Measurements from ENCODE around the gene PCAT6.

The PCAT6 gene

DNA sequence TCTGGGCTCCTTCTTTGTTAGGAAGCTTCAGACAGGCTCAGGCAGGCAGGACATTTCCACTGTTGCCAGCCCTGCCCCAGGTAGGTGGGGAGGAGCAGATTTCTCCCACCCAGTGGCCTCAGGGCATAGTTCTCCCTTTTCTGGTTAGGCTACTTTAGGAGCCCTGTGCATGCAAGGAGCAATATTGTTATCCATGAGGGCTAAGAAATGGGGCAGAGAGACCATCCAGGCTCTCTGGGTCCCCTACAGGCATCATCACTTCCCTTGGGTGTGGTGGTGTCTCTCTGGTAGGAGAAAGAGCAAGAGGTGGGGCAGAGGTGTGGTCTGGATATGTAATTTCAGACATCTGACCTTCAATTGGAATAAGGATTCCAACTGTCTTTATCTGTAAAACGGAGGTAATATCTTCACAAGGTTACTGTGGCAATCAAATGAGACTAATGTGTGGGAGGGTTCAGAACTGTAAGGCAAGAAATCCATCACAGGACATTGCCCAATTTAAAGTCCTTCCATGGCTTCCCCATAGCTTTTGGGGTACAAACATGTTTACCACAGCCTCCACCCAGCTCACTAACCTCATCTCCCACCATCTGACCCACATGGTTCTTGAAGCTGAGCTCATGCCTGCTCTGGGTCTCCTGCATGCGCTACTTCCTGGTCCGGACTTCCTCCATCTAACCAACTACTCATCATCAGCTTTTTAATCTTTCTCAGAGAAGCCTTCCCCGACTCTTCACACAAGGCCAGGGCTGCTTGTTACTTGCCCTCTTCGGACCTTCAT is 26.1 kb downstream of the PCAT6 start:
- Mint-ChIP-seq H3K27me3 (no peaks in the 10 kb centered on the region), H3K27ac (ENCODE audit: low read depth) (no peak overlapping the region), H3K4me1 (peaks cover 27% of the 10 kb centered on the region), H3K36me3 (ENCODE audit: insufficient read depth) (no peaks in the 10 kb centered on the region), H3K9me3 (no peaks in the 10 kb centered on the region), H3K4me3 (peak overlapping the region; percentile 46)
- DNase-seq (ENCODE audit: low spot score in 2 of 2), result no peak
- no peak for ATAC-seq (replicated peaks; ENCODE audit: extremely low read depth, poor library complexity, severe bottlenecking)

DNA sequence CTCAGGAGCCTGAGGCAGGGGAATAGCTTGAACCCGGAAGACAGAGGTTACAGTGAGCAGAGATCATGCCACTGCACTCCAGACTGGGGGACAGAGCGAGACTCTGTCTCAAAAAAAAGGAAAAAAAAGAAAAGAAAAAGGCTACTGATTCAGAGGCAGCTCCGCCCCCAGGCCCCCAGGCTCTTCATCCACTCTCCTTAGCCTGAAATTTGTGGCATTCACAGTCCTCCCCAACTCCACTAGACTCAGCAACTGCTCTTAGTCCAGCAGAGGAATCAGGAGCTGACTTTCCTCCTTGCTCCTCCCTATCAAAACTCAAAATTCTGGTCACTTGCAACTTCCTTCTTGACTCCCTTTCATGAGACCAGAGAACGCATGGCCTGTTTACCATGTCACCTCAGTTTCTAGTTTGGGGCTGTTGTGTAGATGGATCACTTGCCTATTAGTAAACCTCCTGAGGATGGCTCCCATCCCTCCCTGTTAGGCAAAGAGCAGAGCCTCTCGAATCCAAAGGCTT is 27.1 kb downstream of the PCAT6 start:
- Mint-ChIP-seq H3K27ac (ENCODE audit: low read depth) (no peak overlapping the region), H3K36me3 (ENCODE audit: insufficient read depth) (no peaks in the 10 kb centered on the region), H3K27me3 (no peaks in the 10 kb centered on the region), H3K9me3 (no peaks in the 10 kb centered on the region), H3K4me3 (no peak overlapping the region), H3K4me1 (peaks cover 27% of the 10 kb centered on the region)
- DNase-seq (ENCODE audit: low spot score in 2 of 2), result no peak
- ATAC-seq (replicated peaks; ENCODE audit: extremely low read depth, poor library complexity, severe bottlenecking), result no peak

- H3K9me3 Mint-ChIP-seq, result no peaks in the 10 kb centered on the region
- H3K27ac Mint-ChIP-seq (ENCODE audit: low read depth), result no peak overlapping the region
- H3K36me3 Mint-ChIP-seq (ENCODE audit: insufficient read depth), result no peaks in the 10 kb centered on the region
- ATAC-seq (replicated peaks; ENCODE audit: extremely low read depth, poor library complexity, severe bottlenecking) (no peak), DNase-seq (ENCODE audit: low spot score in 2 of 2) (no peak)
- H3K27me3 Mint-ChIP-seq, result no peaks in the 10 kb centered on the region
- no peaks in the 10 kb centered on the region for H3K4me1 Mint-ChIP-seq
- no peak overlapping the region for H3K4me3 Mint-ChIP-seq
These were observed 32.3 kb downstream of the PCAT6 start for GRCh38 chr1:202843081-202843480.

DNA sequence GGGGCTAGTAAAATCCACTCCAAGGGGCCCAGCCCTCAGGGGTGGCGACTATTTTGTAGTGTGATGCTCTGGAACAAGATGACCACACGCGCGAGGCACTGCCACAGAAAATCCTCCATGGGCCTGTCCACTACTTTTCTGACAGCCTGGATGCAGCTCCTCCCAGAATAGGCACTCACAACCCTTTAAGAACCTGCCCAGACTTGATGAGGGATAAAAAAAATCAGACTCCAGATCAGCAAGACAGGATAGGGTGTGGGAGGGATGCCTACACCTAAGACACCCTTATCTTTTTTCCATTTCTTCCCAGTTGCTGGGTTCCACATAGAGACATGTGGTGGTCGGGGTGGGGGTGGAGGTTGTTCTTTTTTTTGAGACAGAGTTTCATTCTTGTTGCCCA is 33.5 kb downstream of the PCAT6 start:
- no peak overlapping the region for H3K27ac Mint-ChIP-seq (ENCODE audit: low read depth)
- H3K27me3 Mint-ChIP-seq, result no peaks in the 10 kb centered on the region
- ATAC-seq (replicated peaks; ENCODE audit: extremely low read depth, poor library complexity, severe bottlenecking) (no peak), DNase-seq (ENCODE audit: low spot score in 2 of 2) (no peak)
- H3K36me3 Mint-ChIP-seq (ENCODE audit: insufficient read depth), result no peaks in the 10 kb centered on the region
- no peak overlapping the region for H3K4me3 Mint-ChIP-seq
- H3K4me1 Mint-ChIP-seq, result no peaks in the 10 kb centered on the region
- H3K9me3 Mint-ChIP-seq, result no peaks in the 10 kb centered on the region

DNA sequence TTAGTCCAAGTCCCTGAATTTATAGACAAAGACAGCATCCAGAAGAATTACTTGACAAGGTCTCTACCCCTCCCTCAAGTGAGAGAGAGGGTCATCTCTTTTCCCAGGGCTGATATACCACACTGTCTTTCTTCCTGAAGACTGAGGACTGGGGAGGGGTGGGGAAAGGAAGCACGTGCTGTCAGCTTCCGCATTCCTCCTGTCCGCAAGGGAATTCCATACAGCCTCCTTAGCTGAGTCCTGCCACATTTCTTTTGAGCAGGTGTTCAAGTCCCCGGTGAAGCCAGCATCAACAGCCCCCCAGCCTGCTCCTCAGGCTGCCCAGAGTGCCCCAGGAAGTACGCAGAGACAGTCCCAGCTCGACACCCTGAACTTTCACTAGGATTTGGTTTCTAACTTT is 34.2 kb downstream of the PCAT6 start:
- Mint-ChIP-seq H3K9me3 (no peaks in the 10 kb centered on the region), H3K4me1 (no peaks in the 10 kb centered on the region), H3K36me3 (ENCODE audit: insufficient read depth) (no peaks in the 10 kb centered on the region), H3K27ac (ENCODE audit: low read depth) (no peak overlapping the region), H3K27me3 (no peaks in the 10 kb centered on the region), H3K4me3 (no peak overlapping the region)
- ATAC-seq (replicated peaks; ENCODE audit: extremely low read depth, poor library complexity, severe bottlenecking) (no peak), DNase-seq (ENCODE audit: low spot score in 2 of 2) (no peak)

GRCh38 chr1:202848191-202848542 is 37.4 kb downstream of the PCAT6 start:
- H3K27ac Mint-ChIP-seq (ENCODE audit: low read depth), result no peak overlapping the region
- no peaks in the 10 kb centered on the region for H3K36me3 Mint-ChIP-seq (ENCODE audit: insufficient read depth)
- no peak for DNase-seq (ENCODE audit: low spot score in 2 of 2)
- H3K4me1 Mint-ChIP-seq, result no peaks in the 10 kb centered on the region
- no peaks in the 10 kb centered on the region for H3K27me3 Mint-ChIP-seq
- no peak overlapping the region for H3K4me3 Mint-ChIP-seq
- ATAC-seq (replicated peaks; ENCODE audit: extremely low read depth, poor library complexity, severe bottlenecking), result no peak
- H3K9me3 Mint-ChIP-seq, result no peaks in the 10 kb centered on the region

DNA sequence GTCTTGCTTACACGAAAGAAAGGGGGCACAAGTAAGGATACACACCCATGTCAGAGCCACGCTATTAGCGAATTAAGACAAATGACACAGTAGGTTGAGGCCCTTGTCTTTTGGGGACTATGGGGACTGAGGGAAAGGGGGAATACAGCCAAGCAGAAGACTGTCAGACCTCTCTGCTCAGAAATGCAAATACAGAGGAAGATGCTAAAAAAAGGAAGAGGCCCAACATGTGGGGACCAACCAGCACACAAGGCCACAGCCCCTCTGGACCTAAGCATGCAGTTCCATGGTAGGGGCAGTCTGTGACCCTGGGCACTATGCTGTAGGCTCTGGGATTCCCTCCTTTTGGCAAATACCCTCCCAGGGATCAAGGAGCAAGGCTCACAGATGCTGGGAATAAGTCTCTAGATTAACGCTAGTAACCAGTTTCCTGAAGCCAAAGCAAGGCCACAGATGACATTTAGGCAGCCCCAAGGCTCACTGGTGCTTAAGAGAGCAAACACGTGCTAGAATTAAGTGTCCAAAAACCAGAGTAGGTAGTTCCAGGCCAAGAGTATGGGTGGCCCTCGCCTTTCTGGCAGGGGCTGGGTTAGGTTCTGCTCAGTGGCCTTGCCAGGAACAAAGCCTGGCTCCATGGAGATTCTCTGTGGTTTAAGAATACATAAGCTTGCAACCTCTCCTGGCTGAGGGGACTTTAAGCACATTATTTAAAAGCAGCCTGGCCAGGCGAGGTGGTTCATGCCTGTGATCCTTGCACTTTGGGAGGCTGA is 40.0 kb downstream of the PCAT6 start:
- no peaks in the 10 kb centered on the region for H3K27me3 Mint-ChIP-seq
- no peak for ATAC-seq (replicated peaks; ENCODE audit: extremely low read depth, poor library complexity, severe bottlenecking)
- H3K27ac Mint-ChIP-seq (ENCODE audit: low read depth), result no peak overlapping the region
- no peaks in the 10 kb centered on the region for H3K36me3 Mint-ChIP-seq (ENCODE audit: insufficient read depth)
- H3K4me3 Mint-ChIP-seq, result no peak overlapping the region
- no peaks in the 10 kb centered on the region for H3K4me1 Mint-ChIP-seq
- no peaks in the 10 kb centered on the region for H3K9me3 Mint-ChIP-seq
- no peak for DNase-seq (ENCODE audit: low spot score in 2 of 2)

GRCh38 chr1:202852163-202852904 is 41.6 kb downstream of the PCAT6 start:
- no peaks in the 10 kb centered on the region for H3K9me3 Mint-ChIP-seq
- no peak overlapping the region for H3K27ac Mint-ChIP-seq (ENCODE audit: low read depth)
- H3K4me1 Mint-ChIP-seq, result no peaks in the 10 kb centered on the region
- no peaks in the 10 kb centered on the region for H3K36me3 Mint-ChIP-seq (ENCODE audit: insufficient read depth)
- H3K4me3 Mint-ChIP-seq, result no peak overlapping the region
- H3K27me3 Mint-ChIP-seq, result no peaks in the 10 kb centered on the region
- ATAC-seq (replicated peaks; ENCODE audit: extremely low read depth, poor library complexity, severe bottlenecking), result no peak
- DNase-seq (ENCODE audit: low spot score in 2 of 2), result no peak

- Mint-ChIP-seq H3K9me3 (no peaks in the 10 kb centered on the region), H3K4me3 (no peak overlapping the region), H3K27me3 (peaks cover 7% of the 10 kb centered on the region), H3K27ac (ENCODE audit: low read depth) (no peak overlapping the region), H3K4me1 (no peaks in the 10 kb centered on the region), H3K36me3 (ENCODE audit: insufficient read depth) (no peaks in the 10 kb centered on the region)
- no peak for ATAC-seq (replicated peaks; ENCODE audit: extremely low read depth, poor library complexity, severe bottlenecking)
- DNase-seq (ENCODE audit: low spot score in 2 of 2), result no peak
These were observed 44.0 kb downstream of the PCAT6 start for GRCh38 chr1:202854787-202855186.

DNA sequence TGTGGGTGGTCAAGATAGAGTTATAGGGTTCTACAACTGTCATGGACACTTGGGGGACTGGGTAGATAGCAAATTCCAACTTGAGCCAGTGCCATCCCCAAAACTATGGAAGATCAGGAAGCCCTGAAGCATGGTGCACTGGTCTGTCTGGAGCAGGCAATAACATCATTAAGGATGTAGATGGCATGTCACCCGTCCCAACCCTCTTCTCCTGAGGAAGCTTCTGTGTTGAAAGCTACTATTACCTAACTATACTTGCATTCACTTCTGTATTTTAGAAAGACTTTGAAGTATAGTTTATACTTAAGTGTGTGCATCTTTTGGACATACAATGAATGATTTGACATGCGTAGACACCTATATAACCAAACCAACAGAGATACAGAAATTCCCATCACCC is 45.3 kb downstream of the PCAT6 start:
- no peak overlapping the region for H3K4me3 Mint-ChIP-seq
- H3K4me1 Mint-ChIP-seq, result peaks cover 1% of the 10 kb centered on the region
- no peak for ATAC-seq (replicated peaks; ENCODE audit: extremely low read depth, poor library complexity, severe bottlenecking)

DNA sequence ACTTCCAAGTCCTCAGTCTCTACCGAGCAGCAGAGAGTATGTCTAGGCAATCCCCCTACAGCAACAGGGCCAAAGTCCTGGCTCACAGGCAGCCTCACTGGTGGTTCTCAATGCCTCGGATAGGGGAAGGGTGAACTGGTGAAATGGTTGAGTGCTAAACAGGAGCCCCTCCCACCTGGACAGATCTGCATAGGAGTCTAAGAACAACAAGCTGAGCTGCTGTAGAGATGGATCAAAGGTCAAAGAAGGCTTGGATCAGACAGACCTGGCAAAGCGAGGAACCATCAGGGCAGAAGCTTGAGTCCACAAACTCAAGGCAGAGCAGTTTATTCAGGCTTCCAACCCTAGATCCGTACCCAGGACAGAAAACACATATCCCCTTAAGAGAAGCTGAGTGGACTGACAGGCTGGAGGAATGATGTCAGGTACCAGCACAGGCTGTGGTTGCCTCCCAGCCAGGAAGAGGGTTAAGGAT is 46.4 kb downstream of the PCAT6 start:
- ATAC-seq (replicated peaks; ENCODE audit: extremely low read depth, poor library complexity, severe bottlenecking) (no peak), DNase-seq (ENCODE audit: low spot score in 2 of 2) (no peak)
- H3K4me3 Mint-ChIP-seq, result no peak overlapping the region
- H3K36me3 Mint-ChIP-seq (ENCODE audit: insufficient read depth), result peaks cover 2% of the 10 kb centered on the region
- H3K9me3 Mint-ChIP-seq, result no peaks in the 10 kb centered on the region
- H3K27ac Mint-ChIP-seq (ENCODE audit: low read depth), result no peak overlapping the region
- peaks cover 13% of the 10 kb centered on the region for H3K4me1 Mint-ChIP-seq
- peaks cover 27% of the 10 kb centered on the region for H3K27me3 Mint-ChIP-seq

More for the DNA sequence above, 45.3 kb downstream of the PCAT6 start:
- Mint-ChIP-seq H3K27me3 (peaks cover 15% of the 10 kb centered on the region), H3K27ac (ENCODE audit: low read depth) (no peak overlapping the region), H3K9me3 (no peaks in the 10 kb centered on the region), H3K36me3 (ENCODE audit: insufficient read depth) (no peaks in the 10 kb centered on the region)
- no peak for DNase-seq (ENCODE audit: low spot score in 2 of 2)

DNA sequence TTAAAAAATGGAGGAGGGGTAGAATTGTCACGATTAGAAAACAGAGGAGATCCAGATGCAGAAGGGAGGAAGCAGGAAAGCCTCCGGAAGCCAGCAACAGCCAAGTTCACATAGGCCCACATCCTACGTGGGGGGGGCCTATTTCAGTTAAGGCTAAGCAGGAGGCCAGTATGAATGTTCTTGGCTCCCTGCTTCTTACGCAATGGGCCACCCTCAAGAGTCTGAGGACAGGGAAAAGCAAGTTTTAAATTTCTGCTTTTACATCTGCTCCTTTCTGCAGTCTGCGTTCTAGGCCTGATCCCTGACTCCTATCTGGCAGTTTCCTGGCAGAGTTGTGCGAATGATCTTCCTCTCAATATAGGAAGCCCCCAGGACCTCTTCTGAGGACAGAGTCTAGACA is 47.6 kb downstream of the PCAT6 start:
- Mint-ChIP-seq H3K9me3 (no peaks in the 10 kb centered on the region), H3K36me3 (ENCODE audit: insufficient read depth) (peaks cover 2% of the 10 kb centered on the region), H3K27me3 (peaks cover 38% of the 10 kb centered on the region), H3K4me1 (peaks cover 13% of the 10 kb centered on the region), H3K27ac (ENCODE audit: low read depth) (no peak overlapping the region), H3K4me3 (no peak overlapping the region)
- no peak for DNase-seq (ENCODE audit: low spot score in 2 of 2)
- ATAC-seq (replicated peaks; ENCODE audit: extremely low read depth, poor library complexity, severe bottlenecking), result no peak
